GM10847 (cell line): ENCODE measurements around the gene ZMAT5.

ENCODE experiments used
- POLR2A ChIP-seq: IDR thresholded peaks from 2 replicates; pipeline ENCODE4 v1.6.1; 2011; ENCODE audit not compliant: insufficient read length; ENCODE audit errors: extremely low read depth

The ZMAT5 gene

DNA sequence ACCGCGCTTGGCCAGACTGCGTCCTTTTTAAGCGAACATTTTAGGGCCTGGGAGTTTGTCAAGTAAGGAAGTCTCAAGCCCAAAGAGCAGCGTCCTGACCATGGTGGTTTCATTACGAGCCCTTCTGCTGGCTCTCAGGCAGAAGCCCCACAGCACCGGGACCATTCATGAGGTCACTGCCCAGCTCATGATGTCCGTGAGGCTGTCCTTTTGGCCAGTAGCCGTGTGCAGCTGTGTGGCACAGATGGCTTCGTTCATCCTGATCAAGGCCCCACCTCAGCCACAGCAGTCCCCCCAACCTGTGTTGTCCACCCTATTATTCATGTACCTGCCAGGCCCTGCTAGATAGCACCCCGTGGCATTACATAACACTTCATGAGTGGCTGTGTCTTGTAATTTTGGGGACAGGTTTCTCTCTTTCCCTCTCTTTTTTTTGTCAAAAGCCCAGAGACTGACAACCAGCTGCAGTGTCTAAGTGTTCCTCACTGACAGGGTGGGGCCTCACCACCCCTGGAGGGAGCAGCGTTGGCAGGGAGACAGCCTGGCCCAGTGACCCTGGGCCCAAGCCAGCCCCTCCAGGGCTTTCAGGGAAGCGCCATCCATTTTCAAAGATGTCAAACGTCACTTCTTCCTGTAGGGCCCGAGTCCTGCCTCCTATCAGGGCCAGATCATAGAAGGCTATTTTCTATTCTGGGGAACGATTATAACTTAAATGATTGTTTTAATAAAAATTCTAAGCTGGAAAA is 68.8 kb downstream of the ZMAT5 start:
- no peak for TF ChIP-seq POLR2A

DNA sequence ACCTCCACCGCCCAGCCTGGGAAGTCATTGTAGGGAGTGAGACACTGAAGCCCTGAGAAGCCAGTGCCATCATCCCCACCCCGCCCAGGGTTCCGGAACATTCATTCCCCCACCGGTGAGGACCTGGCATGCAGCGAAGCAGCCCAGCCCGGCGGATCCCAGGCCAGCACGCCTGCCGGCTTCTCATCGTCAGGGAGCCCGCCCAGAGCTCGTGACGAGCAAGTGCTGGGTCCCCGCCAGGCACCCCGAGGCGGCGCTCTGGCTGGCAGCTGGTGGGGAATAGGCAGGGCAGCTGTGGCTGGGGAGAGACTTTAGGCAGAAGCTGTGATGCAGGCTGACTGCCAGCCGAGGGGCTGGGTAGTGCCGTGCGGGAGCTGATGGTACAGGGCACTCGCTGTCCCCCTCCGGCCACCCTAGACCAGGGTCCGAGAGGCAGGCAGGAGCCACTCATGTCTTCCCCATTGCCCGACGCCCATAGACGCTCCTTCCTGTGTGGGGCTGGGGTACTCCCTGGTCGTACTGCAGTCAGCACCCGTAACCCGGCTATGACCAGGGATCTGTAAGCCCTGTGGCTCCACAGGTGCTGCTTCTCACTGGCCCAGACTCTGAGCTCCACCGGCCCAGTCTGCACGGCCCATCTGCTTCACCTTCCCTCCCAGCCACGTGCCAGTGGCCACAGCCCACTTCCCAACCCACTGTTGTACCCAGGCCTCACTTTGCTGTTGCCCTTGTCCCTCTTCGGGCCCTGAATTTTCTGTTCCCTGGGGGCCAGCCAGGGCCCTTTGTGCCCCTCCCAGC is 71.5 kb downstream of the ZMAT5 start:
- TF ChIP-seq POLR2A: no peak

DNA sequence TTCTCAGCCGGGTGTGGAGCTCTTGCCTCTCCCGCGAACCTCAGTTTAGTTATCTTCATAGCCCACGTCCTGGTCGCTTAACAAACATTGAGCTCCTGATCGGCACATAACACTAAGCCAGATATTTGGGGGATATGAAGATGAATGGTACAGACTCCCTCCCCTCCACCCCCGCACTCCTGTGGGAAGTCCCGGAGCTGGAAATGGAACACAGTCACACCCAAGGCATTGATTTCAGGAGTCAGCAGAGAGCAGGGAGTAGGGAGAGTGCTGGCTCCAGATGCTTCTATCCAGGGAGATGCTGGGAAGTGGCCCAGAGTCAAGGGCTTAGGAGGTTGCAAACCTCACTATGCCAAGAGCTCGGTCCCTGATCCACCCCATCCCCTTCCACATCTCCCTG is 73.1 kb downstream of the ZMAT5 start:
- TF ChIP-seq POLR2A: no peak

DNA sequence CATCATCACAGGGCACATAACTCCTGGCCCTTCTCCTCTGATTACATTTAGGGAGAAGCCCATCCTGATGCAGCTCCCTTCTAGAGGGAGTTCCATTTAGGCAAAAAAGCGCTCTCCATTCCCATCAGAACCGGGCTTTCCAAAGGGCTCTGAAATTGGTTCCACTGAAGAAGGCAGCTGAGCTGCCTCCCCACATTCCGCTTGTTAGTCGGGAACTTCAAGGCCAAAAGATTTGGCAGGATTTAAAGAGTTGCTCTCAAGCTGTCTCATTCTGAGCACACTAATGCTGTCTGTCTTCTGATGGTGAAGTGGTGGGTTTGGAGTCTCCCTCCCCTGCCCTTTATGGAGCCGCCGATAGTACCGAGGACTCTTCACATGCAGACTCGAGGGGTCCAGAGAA is 73.6 kb downstream of the ZMAT5 start:
- TF ChIP-seq POLR2A: no peak

DNA sequence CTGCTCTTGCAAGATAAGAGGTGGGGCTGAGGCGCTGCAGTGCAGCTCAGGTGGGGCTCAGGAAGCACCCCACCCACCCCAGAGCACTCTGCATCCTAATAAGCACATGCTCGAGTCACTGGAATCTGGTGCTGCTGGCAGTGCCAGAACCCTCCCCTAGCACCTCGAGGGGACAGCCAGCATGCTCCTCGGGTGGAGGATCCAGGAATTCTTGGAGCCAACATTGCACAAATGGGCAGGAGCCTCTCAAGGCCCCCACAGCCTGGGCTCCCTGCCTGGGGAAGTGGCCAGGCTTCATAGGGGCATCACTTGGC is 74.5 kb downstream of the ZMAT5 start:
- TF ChIP-seq POLR2A: no peak

DNA sequence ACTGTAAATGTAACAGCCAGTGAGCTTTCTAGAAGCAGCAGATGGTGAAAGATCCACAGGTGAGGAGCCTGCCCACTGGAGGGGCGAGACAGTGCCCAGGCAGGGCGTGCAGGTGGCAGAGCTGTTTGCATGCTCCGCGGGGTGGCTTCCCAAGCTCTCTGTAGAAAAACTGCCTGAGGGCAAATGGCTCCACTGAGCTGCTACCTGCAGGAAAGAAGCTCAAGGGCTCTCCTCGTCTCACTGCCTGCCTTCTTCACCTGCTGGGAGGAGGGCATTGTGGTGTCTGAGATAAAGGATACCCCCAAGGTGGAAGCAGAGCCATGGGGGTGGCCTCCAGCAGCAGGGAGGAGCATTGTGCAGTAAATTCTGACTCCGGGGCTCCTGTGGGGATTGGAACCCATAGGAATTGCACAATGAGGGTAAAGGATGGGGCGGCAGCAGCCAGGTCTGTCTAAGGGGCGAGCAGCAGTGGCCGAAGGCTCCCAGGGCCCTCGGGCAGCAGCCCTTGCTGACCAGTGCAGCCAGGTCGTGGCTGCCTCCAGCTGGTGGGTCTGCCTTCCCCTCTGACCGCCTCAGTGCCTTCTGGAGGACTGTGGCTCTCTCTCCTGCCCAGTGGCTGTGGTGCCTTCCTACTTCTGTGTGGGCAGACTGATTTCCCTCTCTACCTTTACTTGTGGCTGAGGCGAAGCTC is 75.0 kb downstream of the ZMAT5 start:
- no peak for TF ChIP-seq POLR2A

DNA sequence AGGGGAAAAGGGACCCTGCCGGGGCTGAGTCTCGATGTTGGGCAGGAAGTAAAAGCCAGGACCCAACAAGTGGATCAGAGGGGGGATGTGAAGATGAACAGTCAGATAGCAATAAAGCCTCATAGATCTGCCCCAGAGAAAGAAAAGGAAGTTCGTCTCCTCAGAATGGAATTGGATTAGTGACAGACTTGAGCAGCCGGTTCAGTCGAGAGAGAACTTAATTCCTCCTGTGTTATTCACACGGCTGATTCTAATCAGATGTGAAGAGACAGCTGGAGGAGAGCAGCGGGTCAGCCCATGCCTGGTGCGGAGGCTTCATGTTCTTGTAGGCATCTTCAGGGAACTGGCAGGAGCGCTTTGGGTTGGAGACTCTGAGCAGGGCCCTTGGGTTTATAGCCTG is 76.3 kb downstream of the ZMAT5 start:
- TF ChIP-seq POLR2A: no peak

DNA sequence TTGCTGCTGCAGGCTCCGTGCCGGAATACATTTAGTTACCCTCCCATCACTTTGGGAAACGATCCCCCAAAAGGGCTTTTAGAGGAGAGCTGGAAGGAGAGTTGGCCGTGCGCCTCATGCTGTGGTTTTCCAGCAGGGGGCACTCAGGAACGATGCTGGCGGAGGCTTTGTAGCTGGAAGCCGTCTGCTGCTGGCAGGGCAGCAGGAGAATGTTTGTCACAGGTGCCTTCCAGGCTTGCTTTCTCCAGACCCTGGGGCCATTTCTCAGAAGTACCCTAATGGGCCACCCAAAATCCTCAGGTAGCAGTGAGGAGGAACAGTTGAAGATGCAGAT is 77.0 kb downstream of the ZMAT5 start:
- no peak for TF ChIP-seq POLR2A

DNA sequence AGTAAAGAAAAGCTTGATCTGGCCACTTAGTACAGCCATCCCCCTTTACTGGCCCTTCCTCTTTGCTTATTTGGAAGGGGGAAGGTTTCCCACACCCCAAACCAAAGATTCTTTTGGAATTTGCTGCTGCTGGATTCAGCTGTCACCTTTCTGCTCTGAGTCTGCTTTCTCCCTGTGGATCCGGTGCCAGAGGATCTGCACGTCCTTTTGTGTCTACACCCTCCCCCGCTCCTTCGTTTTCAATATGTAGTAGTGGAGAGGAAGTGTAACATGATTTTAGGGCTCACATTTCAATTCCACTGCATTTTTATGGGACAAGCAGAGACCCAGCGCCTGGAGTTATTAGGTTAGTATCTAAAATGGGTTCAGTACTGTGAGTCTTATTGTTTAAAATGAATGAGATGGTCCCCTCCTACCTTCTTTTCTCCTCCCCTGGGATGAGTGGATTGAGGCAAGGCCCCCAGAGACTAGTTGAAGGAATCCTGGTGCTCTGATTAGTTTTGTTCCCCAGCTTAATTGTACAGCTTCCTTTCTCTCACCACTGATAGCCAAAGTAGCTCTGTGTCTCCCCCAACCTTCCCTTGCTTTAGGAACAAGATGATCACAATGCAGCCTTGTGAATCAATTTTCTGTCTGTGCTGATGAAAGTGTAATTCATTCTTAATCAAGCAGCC is 77.5 kb downstream of the ZMAT5 start:
- TF ChIP-seq POLR2A: no peak

DNA sequence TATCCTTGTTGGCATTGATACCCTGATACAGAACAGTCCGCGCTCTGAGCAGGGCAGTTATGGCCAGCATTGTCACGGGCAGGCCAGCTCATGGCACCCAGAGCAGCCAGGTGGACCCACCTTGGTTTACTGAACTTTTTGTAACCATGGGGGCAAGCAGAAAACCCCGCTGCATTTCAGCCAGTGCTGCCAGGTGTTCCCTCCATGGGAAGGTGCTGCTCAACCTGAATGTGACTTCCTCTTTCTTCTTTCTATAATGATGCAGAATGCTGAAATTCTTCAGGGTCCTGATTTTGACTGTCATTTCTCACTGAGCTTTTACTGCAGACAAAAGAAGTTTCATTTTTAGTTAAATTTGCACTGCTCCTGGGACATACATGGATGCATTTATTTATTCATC is 82.6 kb downstream of the ZMAT5 start:
- no peak for TF ChIP-seq POLR2A

DNA sequence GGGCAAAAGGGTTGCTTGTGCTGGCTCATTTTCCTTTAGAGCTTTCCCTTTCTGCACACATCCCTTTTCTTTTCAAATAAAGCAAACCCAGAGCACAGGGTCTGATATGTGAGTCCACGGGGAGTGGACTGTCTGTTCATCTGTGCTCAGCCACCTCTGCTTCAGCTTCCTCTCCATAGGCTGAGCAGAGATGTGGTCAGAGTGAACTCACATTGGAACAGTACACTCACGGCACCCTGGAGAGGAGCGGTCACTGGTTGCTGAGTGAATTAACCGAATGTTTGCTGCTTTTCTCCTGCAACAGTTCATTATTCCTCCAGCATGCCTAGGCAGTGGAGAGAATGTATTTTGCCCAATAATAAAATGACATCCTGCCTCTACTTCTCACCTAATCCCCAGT is 83.3 kb downstream of the ZMAT5 start:
- TF ChIP-seq POLR2A: no peak
